ENCODE results near the gene NFILZ.
A peak's percentile ranks its signal among the peaks of the same experiment; 100 is the strongest.

The NFILZ gene, protein sequence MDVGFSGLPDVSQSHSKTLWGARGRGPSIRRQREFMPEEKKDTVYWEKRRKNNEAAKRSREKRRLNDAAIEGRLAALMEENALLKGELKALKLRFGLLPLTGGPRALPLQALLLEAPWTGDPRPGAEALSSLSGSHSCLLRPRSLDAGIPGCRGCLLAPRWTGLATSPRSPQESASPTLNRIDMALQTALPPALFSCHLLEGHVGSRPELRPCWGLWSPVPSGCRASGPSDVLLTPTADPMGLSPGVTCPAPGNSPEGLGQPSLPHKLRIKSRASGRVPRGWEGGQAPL

DNA sequence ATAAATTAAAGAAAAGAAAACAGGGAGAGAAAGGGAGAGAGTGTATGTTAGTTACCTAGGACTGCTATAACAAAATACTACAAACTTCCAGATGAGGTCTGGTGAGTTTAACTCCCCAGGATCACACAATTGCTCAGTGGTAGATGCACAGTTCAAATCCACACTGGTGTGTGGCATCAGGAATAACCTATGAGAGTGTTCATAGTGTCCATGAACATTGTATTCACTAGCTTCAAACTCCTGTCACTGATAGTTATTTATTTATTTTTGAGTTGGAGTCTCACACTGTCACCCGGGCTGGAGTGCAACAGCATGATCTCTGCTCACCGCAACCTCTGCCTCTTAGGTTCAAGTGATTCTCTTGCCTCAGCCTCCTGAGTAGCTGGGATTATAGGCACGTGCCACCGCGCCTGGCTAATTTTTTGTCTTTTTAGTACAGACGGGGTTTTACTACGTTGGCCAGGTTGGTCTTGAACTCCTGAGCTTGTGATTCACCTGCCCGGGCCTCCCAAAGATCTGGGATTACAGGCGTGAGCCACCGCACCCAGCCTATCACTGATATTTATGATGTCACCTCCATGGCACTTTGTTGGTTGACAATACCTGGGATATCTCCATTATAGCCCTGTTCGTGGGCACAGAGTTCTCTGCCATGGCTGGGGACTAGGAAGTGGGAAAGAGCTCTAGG is at the start of gene NFILZ:
TSS of gene NFILZ (plus strand) at position 638 of the 688 bp plus-strand sequence. CDS start 46,133 bp downstream, outside the sequence.
- DNase-seq (ENCODE audit: low spot score): no peak

DNA sequence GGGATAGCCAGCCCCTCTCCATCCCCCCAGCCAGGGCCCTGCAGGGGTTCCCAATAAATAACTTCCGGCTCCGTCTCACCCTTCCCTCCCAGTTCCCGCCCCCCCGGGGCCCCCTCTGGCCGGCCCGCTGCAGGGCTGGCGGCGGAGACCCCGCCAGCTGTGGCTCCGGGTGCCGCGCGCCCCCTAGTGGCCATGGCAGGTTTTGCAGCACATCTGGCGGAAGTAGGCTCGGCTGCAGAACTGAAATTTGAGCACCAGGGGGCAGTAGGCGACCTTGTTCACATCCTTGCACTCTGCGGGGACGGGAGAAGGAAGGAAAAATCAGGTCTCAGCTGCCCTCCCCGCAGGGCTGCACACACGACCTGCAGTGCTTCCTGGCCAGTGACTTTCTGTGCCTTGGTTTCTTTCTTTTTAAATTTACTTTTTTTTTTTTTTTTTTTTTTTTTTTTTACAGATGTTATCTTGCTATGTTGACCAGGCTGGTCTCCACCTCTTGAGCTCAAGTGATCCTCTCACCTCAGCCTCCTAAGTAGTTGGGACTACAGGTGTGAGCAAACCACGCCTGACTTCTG is 49.6 kb upstream of the NFILZ start:
- peak; percentile 52 for DNase-seq (ENCODE audit: low spot score)

DNA sequence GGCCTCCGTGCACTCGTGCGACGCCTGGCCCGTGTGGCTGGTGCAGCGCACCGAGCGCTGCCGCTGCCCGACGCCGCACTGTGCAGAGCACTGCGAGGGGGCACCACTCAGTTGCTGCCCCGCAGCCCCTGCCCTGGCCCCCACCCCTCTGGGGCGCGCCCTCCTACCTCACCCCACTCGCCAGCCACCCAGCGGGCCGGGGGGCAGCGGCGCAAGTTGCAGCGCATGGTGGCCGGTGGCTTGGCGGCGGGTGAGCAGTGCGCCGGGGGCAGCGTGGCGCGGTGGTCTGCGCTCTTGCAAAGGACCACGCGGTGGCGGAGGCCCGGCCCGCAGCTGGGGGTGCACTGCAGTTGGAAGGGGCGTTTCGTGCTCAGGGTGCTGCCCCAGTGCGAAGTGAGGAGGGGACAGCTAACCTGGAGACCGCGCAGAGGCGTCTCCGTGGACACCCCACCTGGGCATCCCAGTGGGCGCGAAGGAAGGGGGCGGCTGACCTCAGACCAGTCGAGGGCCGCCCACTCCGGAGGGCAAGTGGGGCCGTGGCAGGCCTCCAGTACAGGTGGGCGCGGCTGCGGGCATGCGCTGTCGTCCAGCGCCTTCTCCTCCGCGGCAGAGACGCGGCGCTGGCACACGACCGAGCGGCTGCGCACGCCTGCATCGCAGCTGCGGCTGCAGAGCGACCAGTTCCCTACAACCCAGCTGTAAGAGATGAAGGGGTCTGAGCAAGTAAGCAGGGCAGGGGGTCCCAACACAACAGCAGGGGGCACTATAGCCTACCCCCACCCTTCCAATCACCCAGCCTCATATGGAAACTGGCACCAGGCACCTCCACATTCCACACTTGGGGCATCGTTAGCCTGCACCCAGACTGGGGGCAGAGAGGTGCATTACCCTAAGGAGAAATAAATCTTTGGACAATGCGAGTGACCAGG is 45.2 kb upstream of the NFILZ start:
- no peak for DNase-seq (ENCODE audit: low spot score)

DNA sequence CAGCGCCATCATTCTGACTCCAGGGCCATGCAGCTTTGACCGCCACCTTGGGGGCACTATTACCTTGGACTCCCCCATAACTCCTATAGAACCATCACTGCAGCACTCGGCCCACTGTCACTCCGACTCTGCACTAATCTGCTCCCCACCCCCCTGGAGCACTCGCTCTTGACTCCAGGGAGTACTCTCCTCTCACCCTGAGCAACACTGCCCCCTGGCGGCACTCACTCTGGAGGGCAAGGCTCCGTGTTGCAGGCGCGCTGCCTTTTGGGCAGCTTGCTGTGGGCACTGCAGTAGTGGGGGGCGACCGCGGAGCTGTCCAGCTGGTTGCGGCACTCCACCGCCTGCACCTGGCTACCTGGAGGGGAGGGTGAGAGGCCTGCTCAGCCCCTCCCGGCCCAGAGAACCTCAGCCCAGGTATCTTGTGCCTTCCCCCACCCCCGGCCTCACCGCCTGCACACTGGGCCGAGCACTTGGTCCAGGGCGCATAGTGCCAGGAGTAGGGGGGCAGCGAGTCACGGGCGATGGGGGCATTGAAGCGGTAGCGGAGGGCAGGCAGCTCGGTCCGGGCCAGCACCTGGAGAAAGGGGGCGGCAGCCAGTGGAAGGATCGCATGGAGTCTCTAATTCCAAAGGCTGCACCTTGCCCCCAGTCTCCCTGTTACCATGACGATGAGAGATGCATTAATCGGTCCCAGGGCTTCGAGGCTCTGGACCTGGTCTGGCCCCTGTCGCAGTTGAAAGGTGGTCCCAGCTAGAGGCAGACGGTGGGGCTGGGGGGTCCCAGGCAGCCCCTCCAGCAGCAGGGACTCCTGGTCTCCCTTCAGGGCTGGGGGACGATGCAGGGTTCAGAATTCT is 44.3 kb upstream of the NFILZ start:
- DNase-seq (ENCODE audit: low spot score): peak; percentile 25

DNA sequence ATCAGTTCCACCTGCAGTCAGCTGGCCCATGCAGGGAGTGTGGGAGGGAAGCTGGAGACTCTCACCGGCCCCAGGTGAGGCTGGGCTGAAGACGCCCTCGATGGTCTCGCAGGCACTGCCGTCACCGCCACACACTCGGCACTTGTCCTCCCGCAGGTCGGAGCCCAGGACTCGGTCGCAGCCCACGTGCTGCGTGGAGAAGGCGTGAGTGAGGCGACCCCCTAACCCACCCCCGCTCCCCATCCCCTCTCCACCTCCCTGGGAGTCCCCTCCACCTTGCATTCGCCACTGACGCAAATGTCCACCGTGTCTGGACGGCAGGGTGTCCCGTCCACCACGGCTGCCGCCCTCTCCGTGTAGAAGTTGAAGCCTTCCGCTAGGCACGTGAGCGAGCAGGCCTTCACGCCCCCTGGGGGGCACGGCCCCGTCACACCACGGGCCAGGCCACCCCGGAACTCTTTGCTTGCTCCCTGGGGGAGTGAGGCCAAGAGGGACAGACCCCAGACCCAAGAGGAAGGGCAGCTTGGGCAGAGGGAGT is 41.2 kb upstream of the NFILZ start:
- no peak for DNase-seq (ENCODE audit: low spot score)

DNA sequence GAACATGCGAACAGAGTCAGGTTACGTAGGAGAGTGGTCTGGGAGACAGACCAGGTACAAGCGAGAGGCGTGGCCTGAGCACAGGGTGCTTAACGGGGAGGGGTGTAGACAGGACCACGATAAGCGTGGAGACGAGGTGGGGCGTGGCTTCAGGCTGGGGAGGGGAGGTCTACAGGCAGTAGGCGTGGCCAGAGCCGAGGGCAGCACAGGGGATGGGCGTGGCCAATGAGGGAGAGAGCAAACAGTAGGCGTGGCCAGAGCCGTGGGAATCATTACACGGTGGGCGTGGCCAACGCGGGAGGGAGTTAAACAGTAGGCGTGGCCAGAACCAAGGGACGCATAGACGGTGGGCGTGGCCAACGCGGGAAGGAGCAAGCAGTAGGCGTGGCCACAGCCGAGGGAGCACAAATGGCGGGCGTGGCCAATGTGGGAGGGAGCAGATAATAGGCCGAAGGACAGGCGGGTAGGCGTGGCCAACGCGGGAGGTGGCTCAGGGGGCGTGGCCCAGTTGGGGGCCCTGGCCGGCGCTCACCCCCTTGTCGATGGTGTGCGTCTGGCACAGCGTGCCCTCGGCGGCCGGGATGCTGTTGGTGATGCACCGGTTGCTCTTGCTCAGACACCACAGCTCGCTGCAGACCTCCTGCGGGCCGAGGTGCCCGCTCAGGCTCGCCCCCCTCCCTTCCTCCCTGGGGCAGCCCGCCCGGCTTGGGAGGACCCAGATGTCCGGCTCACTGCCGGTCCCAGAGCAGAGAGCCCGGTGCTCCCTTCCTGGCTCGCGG is 38.0 kb upstream of the NFILZ start:
- DNase-seq (ENCODE audit: low spot score): no peak

DNA sequence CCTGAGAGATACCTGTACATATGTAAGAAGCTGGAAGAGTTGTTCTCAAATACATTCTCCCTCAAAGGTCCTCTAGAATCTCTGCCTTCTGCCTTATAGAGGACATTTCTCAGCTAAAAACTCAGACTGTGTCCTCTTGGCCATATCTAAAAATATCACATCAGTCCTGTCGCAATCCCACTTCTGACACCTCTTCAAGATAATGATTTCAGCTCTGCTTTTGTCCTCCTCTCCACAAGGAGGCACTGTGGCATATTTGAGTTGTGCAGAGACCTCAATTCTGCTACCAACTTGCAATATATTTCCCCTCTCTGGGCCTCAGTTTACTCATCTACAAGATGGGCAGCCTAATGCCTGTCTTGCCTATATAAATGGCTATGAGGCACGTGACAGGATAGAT is 36.5 kb upstream of the NFILZ start:
- no peak for DNase-seq (ENCODE audit: low spot score)

DNA sequence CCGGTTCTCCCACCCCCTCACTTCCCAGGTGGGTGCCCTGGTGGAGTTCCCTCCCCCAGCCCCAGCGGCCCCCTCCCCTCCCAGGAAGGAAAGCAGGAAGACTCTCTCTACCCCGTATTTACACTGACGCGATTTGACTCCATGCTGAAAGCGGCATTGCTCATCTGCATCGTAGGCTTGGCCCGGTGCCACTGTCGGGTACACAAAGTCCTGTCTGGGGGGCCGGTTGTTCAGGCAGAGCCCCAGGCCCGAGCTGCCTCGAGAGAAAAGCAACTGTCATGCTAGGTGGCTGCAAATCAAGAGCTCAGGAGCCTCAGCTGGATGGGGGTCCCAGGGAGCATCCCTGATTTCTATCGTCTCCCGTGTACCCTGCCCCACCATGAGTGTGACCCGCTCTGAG is 34.8 kb upstream of the NFILZ start:
- DNase-seq (ENCODE audit: low spot score): no peak

DNA sequence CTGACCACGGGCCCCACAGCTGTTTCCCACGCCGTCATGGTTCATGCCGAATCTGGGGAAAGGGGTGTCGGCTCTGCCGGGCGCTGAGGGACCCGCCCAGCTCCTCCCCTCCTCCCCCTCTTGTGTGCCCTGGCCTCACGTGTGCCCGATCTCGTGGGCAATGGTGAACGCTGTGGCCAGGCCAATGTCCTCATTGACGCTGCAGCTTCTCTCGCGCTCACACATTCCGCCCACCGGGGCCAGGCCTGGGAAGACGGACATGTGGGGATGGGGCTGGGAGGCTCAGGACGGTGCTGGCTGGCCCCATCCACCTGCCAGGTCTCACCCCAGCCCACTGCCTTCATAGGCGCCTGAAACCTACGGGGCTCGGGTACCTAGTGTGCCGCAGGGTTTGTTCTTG is 34.3 kb upstream of the NFILZ start:
- DNase-seq (ENCODE audit: low spot score): no peak

DNA sequence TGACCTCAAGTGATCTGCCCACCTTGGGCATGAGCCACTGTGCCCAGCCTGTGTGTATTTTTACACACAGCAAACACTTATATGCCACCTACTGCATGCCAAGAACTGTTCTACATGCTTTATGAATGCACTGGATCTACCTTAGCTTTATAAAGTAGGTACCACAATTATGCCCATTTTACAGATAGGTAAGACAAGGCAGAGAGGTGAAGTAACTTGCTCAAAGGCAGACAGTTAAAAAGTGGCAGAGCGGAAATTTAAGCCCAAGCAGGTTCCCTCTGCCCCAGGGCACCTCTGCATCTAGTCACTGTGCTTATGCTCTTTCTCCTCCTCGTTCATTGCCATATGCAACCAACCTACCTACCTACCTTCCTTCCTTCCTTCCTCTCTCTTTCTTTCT is 30.4 kb upstream of the NFILZ start:
- no peak for DNase-seq (ENCODE audit: low spot score)

DNA sequence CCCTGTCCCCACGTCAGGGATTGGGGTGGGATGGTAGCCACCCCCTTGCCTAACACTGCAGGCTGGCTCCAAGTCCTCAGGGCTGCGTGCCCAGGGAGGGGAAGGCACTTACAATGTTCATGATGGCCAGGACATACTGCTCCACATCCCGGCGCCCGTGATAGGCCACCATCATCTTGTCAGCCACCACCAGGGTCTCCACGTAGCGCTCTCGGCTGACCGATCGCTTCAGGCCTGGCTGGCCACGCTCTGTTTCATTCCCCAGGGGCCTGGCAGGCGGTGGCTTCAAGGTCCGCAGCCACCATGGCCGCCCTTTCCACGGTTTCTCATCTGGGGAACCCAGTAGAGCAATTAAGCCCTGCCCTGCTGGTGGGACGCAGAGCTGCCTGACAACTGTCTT is 29.6 kb upstream of the NFILZ start:
- DNase-seq (ENCODE audit: low spot score): no peak

DNA sequence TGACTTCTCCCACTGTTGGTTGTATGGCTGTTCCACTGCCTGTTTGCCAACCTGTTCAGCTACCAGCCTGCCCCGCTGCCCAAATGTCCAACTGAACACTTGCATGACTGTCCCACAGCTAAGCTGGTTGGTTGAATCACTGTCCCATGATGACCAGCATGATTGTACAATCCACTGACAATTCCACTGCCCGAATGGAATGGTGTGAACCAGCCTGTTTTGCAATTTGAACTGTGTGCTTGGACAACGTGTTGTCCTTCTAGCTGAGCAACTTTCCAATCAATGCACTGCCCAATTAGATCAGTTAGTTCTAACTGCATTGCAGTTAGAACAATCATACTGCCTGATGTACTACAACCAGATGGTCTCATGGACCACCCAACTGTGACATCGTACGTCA is 28.6 kb upstream of the NFILZ start:
- DNase-seq (ENCODE audit: low spot score): no peak

DNA sequence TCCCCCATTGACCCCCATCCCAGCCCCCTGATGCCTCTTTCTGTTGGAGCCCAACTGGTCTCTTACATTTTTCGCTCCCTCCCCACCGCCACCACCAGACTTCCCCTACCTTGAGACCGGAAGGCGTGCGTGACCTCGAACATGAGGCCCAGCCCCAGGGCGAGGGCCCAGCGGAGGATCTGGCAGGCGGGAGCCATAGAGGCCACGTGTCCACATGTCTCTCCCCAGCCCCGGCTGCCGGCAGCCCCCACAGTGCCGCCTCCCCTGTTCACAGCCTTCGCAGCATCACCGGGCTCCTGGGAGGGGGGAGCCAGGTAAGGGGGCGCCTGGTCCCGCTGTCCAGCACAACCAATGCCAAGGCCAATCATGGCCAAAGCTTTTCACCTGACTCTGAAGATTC is 24.9 kb upstream of the NFILZ start:
- no peak for DNase-seq (ENCODE audit: low spot score)

DNA sequence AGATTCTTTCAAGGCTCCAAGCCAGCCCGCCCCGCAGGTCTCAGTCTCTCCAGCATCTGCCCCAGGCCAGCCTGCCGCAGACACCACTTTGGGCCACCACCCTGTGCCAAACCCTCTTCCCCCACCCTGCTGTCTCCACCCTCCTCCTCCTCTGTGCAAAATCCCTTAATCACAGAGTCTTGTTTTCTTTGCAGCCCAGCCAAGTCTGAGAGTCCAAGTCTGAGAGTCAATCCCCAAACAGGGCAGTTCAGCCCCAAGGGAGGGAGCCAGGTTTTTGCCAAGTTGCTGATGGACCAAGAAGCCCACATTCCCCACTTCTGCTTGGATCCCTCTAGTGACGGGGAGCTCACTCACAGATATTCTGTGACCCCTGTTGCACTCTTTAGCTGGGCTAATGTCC is 23.0 kb upstream of the NFILZ start:
- no peak for DNase-seq (ENCODE audit: low spot score)

DNA sequence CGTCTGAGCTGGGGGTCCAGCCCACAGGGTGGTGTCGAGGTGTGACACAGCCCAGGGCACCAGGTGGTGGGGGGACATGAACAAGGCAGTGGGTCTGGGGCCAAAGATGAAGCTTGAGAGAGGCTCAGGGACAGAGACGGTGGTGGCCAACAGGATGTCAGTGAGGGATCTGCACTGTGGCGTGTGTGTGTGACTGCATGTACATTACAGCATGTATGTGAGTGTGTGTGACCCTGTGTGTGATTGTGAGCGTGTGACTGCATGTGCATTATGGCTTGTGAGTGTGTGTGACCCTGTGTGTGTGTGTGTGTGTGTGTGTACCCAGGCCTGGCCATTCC is 21.5 kb upstream of the NFILZ start:
- DNase-seq (ENCODE audit: low spot score): no peak

DNA sequence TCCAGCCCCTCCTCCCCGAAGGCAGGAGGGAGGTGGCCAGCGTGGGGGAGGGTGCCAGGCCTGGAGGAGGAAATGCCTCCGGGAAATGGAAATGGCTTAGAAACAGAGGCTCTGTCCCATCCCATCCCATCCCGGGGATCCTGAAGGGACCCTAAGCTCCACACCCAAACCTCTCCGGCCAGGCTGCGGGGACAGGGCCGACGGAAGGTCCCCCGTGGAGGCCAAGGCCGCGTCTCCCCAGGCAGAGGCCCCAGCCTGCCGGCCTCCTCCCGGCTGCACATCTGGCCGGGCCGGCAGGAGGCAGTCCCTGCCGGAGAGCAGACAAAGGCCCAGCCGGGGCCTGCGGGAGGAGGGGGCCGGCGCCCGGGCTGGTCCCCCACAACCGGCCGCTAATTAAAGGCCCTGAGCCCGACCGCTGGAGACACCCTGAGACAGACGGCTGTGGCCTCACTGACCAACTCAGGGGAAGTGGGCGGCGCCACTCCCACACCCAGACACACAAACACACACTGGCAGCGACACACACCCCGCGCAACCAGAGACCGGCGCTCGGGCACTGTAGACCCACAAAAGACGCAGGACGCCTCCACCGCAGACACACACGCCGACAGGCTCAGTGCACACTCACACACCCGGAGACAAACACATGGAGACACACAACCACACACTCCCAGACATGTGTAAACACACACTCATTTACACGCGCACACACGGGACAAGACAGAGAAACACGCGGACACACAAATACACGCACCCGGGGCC is 21.0 kb upstream of the NFILZ start:
- DNase-seq (ENCODE audit: low spot score): peak; percentile 41

DNA sequence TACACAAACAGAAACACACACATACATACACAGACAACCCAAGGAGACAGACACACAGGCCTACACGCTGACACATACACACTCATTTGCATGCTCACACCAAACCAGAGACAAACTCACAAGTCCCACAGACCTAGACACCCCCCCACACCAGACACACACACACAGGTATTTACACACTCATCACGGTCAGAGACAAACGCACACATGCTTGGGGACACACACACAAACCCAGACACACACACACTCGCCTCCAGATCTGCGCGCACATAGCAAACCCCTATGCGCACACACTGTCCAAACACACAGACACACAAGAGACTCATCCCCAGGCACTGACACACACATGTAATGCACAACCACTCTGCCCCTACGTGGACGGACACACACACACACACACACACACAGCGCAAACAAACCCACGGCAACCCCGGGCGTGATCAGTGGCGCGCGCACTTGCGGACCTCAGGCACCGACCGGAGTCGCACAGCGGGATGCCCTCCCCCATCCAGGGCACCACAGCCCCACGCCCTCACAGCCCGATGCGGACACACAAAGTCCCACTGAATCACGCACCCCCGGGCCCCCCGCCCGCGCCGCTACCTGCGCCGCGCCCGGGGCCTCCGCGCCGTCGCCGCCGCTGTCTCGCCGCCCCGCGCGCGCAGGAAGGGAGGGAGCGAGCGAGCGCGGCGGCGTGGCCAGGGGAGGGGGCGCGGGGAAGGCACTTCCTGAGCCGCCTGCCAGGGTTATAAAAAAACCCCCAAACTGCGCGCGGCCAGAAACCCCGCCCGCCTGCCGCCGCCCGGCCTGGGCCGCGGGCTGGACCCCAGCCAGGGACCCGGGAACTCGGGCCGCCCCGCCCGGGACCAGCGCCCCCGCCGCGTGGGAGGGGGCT is 20.1 kb upstream of the NFILZ start, which contains the start of gene ADAMTS10:
TSS of gene ADAMTS10 (minus strand) at position 675 of the 895 bp plus-strand sequence. CDS start 5,005 bp downstream, outside the sequence.
- DNase-seq (ENCODE audit: low spot score): no peak

DNA sequence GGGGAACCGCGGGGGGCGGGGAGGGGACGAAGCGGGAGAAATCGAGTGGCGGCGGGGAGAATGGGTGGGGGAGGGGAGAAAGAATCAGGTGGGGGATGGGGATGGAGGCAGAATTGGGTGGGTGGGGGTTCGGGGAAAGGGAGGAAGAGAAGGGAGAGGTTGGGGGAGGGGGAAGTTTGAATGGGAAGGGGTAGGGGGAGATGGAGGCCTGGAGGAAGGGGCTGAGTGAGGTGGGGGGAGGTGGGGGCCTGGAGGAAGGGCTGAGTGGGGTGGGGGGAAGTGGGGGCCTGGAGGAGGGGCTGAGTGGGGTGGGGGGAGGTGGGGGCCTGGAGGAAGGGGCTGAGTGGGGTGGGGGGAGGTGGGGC is 19.5 kb upstream of the NFILZ start:
- DNase-seq (ENCODE audit: low spot score): no peak

All from cerebellar cortex (tissue), 1 donor.